Measurements from ENCODE around the gene SLC39A11.

SLC39A11 gene

DNA sequence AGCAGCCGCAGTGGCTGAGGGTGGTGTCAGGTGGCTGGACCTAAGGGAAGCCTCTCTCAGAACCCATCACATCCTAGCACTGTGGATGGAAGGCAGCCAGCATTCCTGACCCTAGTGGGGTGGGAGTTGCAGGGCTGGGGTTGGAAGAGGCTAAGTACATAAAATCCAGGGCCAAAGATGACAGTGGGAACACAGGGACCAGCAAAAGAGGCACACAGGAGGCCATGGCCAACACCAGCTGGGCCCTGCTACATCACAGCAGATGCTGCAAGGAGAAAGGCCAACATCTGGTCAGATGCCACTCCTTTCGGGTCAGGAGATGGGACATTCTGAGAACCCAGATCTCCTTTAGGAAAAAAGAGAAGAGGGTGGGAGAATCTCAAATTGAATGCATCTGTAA lies 415.4 kb downstream of the SLC39A11 start:
- H3K9me3 Mint-ChIP-seq = peaks cover 13% of the 10 kb centered on the region
- TF ChIP-seq, protein P1, sequence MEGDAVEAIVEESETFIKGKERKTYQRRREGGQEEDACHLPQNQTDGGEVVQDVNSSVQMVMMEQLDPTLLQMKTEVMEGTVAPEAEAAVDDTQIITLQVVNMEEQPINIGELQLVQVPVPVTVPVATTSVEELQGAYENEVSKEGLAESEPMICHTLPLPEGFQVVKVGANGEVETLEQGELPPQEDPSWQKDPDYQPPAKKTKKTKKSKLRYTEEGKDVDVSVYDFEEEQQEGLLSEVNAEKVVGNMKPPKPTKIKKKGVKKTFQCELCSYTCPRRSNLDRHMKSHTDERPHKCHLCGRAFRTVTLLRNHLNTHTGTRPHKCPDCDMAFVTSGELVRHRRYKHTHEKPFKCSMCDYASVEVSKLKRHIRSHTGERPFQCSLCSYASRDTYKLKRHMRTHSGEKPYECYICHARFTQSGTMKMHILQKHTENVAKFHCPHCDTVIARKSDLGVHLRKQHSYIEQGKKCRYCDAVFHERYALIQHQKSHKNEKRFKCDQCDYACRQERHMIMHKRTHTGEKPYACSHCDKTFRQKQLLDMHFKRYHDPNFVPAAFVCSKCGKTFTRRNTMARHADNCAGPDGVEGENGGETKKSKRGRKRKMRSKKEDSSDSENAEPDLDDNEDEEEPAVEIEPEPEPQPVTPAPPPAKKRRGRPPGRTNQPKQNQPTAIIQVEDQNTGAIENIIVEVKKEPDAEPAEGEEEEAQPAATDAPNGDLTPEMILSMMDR (IDR thresholded peaks at IDR 0.05; ENCODE audit: unreplicated experiment in 3 of 3) = no peak
- H3K36me3 Mint-ChIP-seq (ENCODE audit: low read depth) = peaks cover 5% of the 10 kb centered on the region
- no peaks in the 10 kb centered on the region for H3K27me3 Mint-ChIP-seq (ENCODE audit: low read depth)
- H3K27ac Mint-ChIP-seq = no peak overlapping the region
- no peak overlapping the region for H3K4me3 Mint-ChIP-seq
- H3K4me1 Mint-ChIP-seq = no peaks in the 10 kb centered on the region

DNA sequence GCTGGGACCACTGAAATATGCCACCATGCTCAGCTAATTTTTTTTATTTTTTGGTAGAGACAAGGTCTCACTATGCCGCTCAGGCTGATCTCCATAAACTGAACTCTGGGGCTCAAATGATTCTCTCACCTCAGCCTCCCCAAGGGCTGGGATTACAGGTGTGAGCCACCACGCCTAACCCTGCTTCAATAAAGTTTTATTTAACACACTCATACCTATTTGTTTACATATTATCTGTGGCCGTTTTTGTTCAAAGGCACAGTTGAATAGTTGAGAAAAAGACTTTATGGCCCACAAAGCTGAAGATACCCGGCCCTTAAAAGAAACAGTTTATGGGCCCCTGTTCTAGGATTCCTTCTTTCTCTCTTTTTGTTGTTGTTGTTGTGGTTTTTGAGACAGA lies 419.8 kb downstream of the SLC39A11 start:
- H3K9me3 Mint-ChIP-seq = peaks cover 1% of the 10 kb centered on the region
- TF ChIP-seq, protein P1 (IDR thresholded peaks at IDR 0.05; ENCODE audit: unreplicated experiment in 3 of 3) = no peak
- no peaks in the 10 kb centered on the region for H3K4me1 Mint-ChIP-seq
- H3K27me3 Mint-ChIP-seq (ENCODE audit: low read depth) = no peaks in the 10 kb centered on the region
- no peak overlapping the region for H3K4me3 Mint-ChIP-seq
- H3K36me3 Mint-ChIP-seq (ENCODE audit: low read depth) = peaks cover 3% of the 10 kb centered on the region
- no peak overlapping the region for H3K27ac Mint-ChIP-seq

DNA sequence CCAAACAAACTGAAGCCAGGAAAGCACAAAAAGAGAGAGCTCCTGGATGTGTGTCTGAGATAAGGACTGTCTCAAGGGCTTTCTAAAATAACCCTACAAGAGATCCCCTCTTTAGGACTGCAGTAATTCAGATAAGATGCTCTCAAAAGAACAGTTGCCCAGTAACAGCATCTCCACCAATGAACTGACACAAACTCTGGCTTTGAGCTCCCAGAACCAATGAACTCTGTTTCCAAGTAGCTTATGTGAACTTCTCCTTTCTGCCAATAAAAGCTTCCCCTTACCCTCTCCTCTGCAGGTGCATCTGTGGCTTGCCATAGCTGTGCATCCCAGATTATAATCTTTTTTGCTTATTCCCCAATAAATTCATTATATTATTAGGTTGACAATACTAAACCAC lies 421.5 kb downstream of the SLC39A11 start:
- TF ChIP-seq, protein P1 (IDR thresholded peaks at IDR 0.05; ENCODE audit: unreplicated experiment in 3 of 3) = no peak
- Mint-ChIP-seq H3K4me3 (no peak overlapping the region), H3K36me3 (ENCODE audit: low read depth) (peaks cover 3% of the 10 kb centered on the region), H3K9me3 (no peaks in the 10 kb centered on the region), H3K27me3 (ENCODE audit: low read depth) (no peaks in the 10 kb centered on the region), H3K4me1 (peaks cover 10% of the 10 kb centered on the region), H3K27ac (no peak overlapping the region)

DNA sequence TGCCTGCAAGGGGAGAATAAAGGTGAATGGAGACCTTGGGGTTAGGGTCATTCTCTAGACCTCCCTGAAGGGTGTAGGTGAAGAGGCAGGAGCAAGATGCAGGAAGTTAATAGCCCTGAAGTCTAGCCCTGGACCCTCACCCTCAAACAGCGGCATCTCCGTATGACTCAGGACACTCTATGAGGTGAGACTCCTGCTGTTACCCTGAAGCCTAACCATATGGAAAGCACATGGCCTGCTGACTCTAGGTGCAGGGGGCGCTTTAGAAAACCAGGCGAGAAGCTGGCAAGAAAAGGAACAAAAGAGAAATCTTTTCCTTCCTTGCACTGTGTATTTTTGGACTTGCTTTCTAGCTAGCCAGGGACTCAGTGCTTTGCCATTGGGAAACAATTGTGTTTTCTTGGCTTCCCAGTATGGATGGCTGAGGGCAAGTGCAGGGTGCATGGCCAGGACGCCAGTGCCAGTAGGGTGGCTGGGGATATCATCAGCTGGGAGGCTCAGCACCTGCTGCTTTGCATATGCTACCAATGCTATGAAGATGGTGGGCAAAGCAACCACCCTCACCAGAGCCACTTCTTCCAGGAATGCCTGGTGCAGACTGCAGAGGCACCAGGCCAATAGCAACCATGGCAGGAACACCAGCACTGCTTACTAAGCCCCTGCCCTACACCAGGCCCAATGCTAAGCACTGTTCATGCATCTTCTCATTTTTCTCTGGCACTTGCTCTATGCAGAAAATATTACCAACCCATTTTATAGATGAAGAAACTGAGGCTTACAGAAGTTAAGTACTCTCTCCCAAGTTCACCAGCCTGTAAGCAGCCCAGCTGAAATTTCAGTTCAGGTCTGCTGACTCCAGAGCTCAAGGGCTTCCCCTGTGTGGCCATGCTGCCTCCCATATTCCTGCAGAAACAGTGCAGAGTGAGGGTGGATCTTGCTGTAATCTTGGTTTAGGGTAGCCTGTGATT lies 425.1 kb downstream of the SLC39A11 start:
- H3K4me1 Mint-ChIP-seq = peaks cover 14% of the 10 kb centered on the region
- no peaks in the 10 kb centered on the region for H3K27me3 Mint-ChIP-seq (ENCODE audit: low read depth)
- H3K9me3 Mint-ChIP-seq = no peaks in the 10 kb centered on the region
- peaks cover 3% of the 10 kb centered on the region for H3K36me3 Mint-ChIP-seq (ENCODE audit: low read depth)
- H3K4me3 Mint-ChIP-seq = no peak overlapping the region
- TF ChIP-seq, protein P1 (IDR thresholded peaks at IDR 0.05; ENCODE audit: unreplicated experiment in 3 of 3) = no peak
- H3K27ac Mint-ChIP-seq = peak overlapping the region in 1 of 3 experiments; percentile 10

DNA sequence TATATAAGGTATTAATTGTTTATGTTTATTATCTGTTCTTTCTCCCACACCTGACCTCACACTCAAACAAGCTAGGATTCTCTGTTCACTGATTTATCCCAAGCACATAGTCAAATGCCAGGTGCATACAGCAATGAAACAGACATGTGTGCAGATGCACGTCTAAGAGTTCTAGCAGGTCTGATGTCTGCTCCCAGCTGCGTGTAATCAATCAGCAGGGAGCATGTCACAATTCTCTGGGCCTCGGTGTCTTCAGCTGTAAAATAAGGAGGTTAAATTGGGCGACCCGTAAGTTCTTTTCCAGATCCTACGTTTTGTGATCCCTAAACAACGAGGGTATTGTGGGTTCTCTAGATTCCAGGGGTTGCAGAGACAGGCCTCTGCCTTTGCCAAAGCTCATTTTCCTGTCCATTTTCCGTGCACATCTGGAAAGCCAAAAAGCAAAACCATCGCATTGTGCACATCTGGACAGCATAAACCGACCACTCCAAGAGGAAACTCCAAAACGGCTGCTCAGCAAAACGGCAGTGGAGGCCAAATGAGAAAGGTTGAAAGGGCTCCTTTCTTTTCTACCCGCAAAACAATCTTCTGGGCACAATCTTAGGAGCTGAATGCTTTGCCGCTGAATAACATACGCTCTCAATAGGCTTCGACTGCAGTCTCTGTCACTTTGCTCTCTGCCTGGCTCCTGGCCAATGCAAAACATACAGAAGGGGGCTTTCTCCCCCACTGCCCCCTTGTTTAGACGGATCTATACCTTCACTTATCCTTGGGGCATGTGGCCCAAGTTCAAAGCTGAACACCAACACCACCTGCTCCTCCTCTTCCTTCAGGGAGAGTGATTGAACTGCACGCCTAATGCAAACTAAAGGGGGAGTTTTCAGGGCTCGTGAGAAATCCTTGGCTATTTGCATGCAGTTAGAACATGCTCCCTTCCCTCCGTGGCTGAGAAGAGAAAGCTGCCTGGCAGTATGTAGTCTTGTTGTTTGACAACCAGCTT lies 426.3 kb downstream of the SLC39A11 start:
- Mint-ChIP-seq H3K36me3 (ENCODE audit: low read depth) (peaks cover 3% of the 10 kb centered on the region), H3K4me1 (peaks cover 14% of the 10 kb centered on the region), H3K4me3 (no peak overlapping the region), H3K27ac (peak overlapping the region in 2 of 3 experiments; percentile 10 to 31), H3K27me3 (ENCODE audit: low read depth) (no peaks in the 10 kb centered on the region), H3K9me3 (no peaks in the 10 kb centered on the region)
- TF ChIP-seq, protein P1 (IDR thresholded peaks at IDR 0.05; ENCODE audit: unreplicated experiment in 3 of 3) = no peak
